Esophagus muscularis mucosa (tissue), 4 donors: Measurements from ENCODE around the gene SLC12A7. TPM values are rescaled to one million over a fixed set of nuclear protein-coding genes. Genes with fewer than 3 reads are reported as not detected.

ENCODE experiments used
- DNase-seq: peaks from one replicate; pipeline ENCODE4 v3.0.0-alpha.2; 2017; ENCODE audit errors: extremely low spot score
- H3K27ac ChIP-seq, 4 donors: fragments of 200-600 bp; sonication (generic); replicated peaks in 1 of 4; 1 replicate in 3 of 4; 2 replicates in 1 of 4; pipeline ENCODE4 v1.5.1; 2016 to 2019; ENCODE audit warnings: mild to moderate bottlenecking in 1 of 4
- H3K27me3 ChIP-seq, 4 donors: fragments of 200-600 bp; sonication (generic); one replicate each; pipeline versions ENCODE4 v1.5.1 to v1.6.0; 2016 to 2019
- H3K36me3 ChIP-seq, 4 donors: fragments of 200-600 bp; sonication (generic); one replicate each; pipeline ENCODE4 v1.5.1; 2016 to 2019
- H3K4me1 ChIP-seq, 4 donors: fragments of 200-600 bp; sonication (generic); one replicate each; pipeline ENCODE4 v1.5.1; 2016 to 2019
- H3K4me3 ChIP-seq, 4 donors: fragments of 200-600 bp; sonication (generic); 1 replicate in 2 of 4; 2 replicates in 2 of 4; pipeline ENCODE4 v1.5.1; 2016 to 2019; ENCODE audit warnings: mild to moderate bottlenecking in 4 of 4, moderate library complexity in 1 of 4
- H3K9me3 ChIP-seq, 4 donors: fragments of 200-600 bp; sonication (generic); 1 replicate in 3 of 4; 2 replicates in 1 of 4; pipeline ENCODE4 v1.5.1; 2016 to 2019
- CTCF ChIP-seq, 3 experiments: fragments of 200-600 bp in 2 of 3; fragments of 450-650 bp in 1 of 3; sonication (generic) in 2 of 3; IDR thresholded peaks; one replicate each; pipeline ENCODE4 v1.5.1; 2017 to 2019; ENCODE audit warnings: antibody characterized with exemption in 3 of 3, mild to moderate bottlenecking in 2 of 3, moderate library complexity in 1 of 3
- EP300 ChIP-seq: sonication (generic); formaldehyde crosslinking; IDR thresholded peaks from one replicate; pipeline ENCODE4 v1.6.1; 2017; ENCODE audit warnings: antibody characterized with exemption
- POLR2A ChIP-seq: fragments of 450-650 bp; IDR thresholded peaks from one replicate; pipeline ENCODE4 v1.6.1; 2017; ENCODE audit warnings: antibody characterized with exemption, moderate library complexity, mild to moderate bottlenecking, low read depth
- POLR2AphosphoS5 ChIP-seq, 2 donors: sonication (generic); formaldehyde crosslinking; IDR thresholded peaks; one replicate each; pipeline ENCODE4 v1.6.1; 2017; ENCODE audit warnings: antibody characterized with exemption in 2 of 2
- WGBS: methylation state at CpG from one replicate; pipeline ENCODE4 v1.1.5; 2018; 5-methylcytosine and 5-hydroxymethylcytosine counted together
- intact Hi-C: fragments of 100-400 bp; cut with DNase I; formaldehyde crosslinking; loops from one replicate; pipeline ENCODE4 v1.15.1; 2023
- total RNA-seq, 4 donors: library from RNA; depleted of rRNA; stranded (reverse); fragments of >200 nt; gene quantifications; one replicate each; pipeline versions ENCODE4 v1.1.0 to v1.2.1, GENCODE V29; 2016

The SLC12A7 gene
- total RNA-seq, 4 donors from 2014 or later = 21.6 to 35.8 (median 25.4) TPM

GRCh38 chr5:1080432-1080831 is 31.4 kb downstream of the SLC12A7 start:
- DNase-seq = no peak
- Histone ChIP-seq H3K4me1 (no peaks in the 10 kb centered on the region), H3K27ac (peak overlapping the region in 1 of 4 donors; percentile 6), H3K27me3 (no peaks in the 10 kb centered on the region), H3K36me3 (peaks cover 25 to 99% (median 88%) of the 10 kb centered on the region in 4 donors), H3K9me3 (no peaks in the 10 kb centered on the region), H3K4me3 (no peak overlapping the region)
- whole genome bisulfite sequencing = 75% methylated on average over 15 of the region's 18 CpGs
- intact Hi-C loops = no loop called here
- TF ChIP-seq POLR2A = no peak
- no peak for TF ChIP-seq POLR2AphosphoS5 (IDR thresholded peaks at IDR 0.05)
- no peak for TF ChIP-seq CTCF (IDR thresholded peaks at IDR 0.05)
- no peak for TF ChIP-seq EP300

GRCh38 chr5:1079961-1080360 is 31.9 kb downstream of the SLC12A7 start:
- Histone ChIP-seq H3K36me3 (peaks cover 20 to 99% (median 88%) of the 10 kb centered on the region in 4 donors), H3K9me3 (no peaks in the 10 kb centered on the region), H3K27me3 (no peaks in the 10 kb centered on the region), H3K27ac (no peak overlapping the region), H3K4me3 (no peak overlapping the region), H3K4me1 (no peaks in the 10 kb centered on the region)
- DNase-seq = no peak
- TF ChIP-seq POLR2AphosphoS5 (IDR thresholded peaks at IDR 0.05) = no peak
- no peak for TF ChIP-seq POLR2A
- no peak for TF ChIP-seq EP300
- TF ChIP-seq CTCF (IDR thresholded peaks at IDR 0.05) = no peak
- 74% methylated on average over 7 of the region's 35 CpGs for WGBS
- intact Hi-C loops = no loop called here

GRCh38 chr5:1079486-1079885 is 32.4 kb downstream of the SLC12A7 start:
- 96% methylated on average over 14 of the region's 18 CpGs for WGBS
- Histone ChIP-seq H3K4me1 (no peaks in the 10 kb centered on the region), H3K36me3 (peaks cover 20 to 99% (median 88%) of the 10 kb centered on the region in 4 donors), H3K4me3 (no peak overlapping the region), H3K27ac (no peak overlapping the region), H3K9me3 (no peaks in the 10 kb centered on the region), H3K27me3 (no peaks in the 10 kb centered on the region)
- intact Hi-C loops = no loop called here
- DNase-seq = no peak
- TF ChIP-seq POLR2AphosphoS5 (IDR thresholded peaks at IDR 0.05) (no peak), EP300 (no peak), CTCF (IDR thresholded peaks at IDR 0.05) (no peak), POLR2A (no peak)

- H3K27ac ChIP-seq = no peak overlapping the region
- TF ChIP-seq EP300 (no peak), POLR2A (no peak), POLR2AphosphoS5 (IDR thresholded peaks at IDR 0.05) (no peak), CTCF (IDR thresholded peaks at IDR 0.05) (no peak)
- 92% methylated on average over 5 of the region's 23 CpGs for WGBS
- H3K9me3 ChIP-seq = no peaks in the 10 kb centered on the region
- H3K36me3 ChIP-seq = peaks cover 25 to 99% (median 88%) of the 10 kb centered on the region in 4 donors
- intact Hi-C loops = no loop called here
- no peak for DNase-seq
- no peak overlapping the region for H3K4me3 ChIP-seq
- H3K27me3 ChIP-seq = no peaks in the 10 kb centered on the region
- H3K4me1 ChIP-seq = no peaks in the 10 kb centered on the region
These were observed 33.0 kb downstream of the SLC12A7 start for GRCh38 chr5:1078851-1079250.

GRCh38 chr5:1078206-1078605 is 33.7 kb downstream of the SLC12A7 start:
- no peak overlapping the region for H3K4me3 ChIP-seq
- H3K36me3 ChIP-seq = peaks cover 31 to 99% (median 88%) of the 10 kb centered on the region in 4 donors
- no peaks in the 10 kb centered on the region for H3K4me1 ChIP-seq
- DNase-seq = no peak
- intact Hi-C loops = no loop called here
- 100% methylated on average over 5 of the region's 13 CpGs for WGBS
- no peaks in the 10 kb centered on the region for H3K27me3 ChIP-seq
- H3K9me3 ChIP-seq = no peaks in the 10 kb centered on the region
- TF ChIP-seq CTCF (IDR thresholded peaks at IDR 0.05) (no peak), POLR2AphosphoS5 (IDR thresholded peaks at IDR 0.05) (no peak), POLR2A (no peak), EP300 (no peak)
- no peak overlapping the region for H3K27ac ChIP-seq
